Endothelial cell (in vitro differentiated cells): ENCODE data around the gene PSMA2. TPM values are rescaled to one million over a fixed set of nuclear protein-coding genes. Genes with fewer than 3 reads are reported as not detected.

Source experiments
- DNase-seq: peaks from one replicate; pipeline ENCODE4 v3.0.0; 2021; ENCODE audit warnings: low spot score
- H3K27ac Mint-ChIP-seq: one replicate; pipeline ENCODE4 v1.8.0; 2021; ENCODE audit warnings: mixed read lengths, inconsistent platforms; ENCODE audit not compliant: unreplicated experiment
- H3K27me3 Mint-ChIP-seq: one replicate; pipeline ENCODE4 v1.8.0; 2021; ENCODE audit warnings: mild to moderate bottlenecking, moderate library complexity, mixed read lengths, inconsistent platforms; ENCODE audit not compliant: unreplicated experiment
- H3K36me3 Mint-ChIP-seq: one replicate; pipeline ENCODE4 v1.8.0; 2021; ENCODE audit warnings: mild to moderate bottlenecking, low read depth, mixed read lengths, inconsistent platforms; ENCODE audit not compliant: unreplicated experiment
- H3K4me1 Mint-ChIP-seq: one replicate; pipeline ENCODE4 v1.8.0; 2021; ENCODE audit warnings: mild to moderate bottlenecking, mixed read lengths, inconsistent platforms; ENCODE audit not compliant: unreplicated experiment
- H3K4me3 Mint-ChIP-seq: one replicate; pipeline ENCODE4 v1.8.0; 2021; ENCODE audit warnings: mild to moderate bottlenecking, mixed read lengths, inconsistent platforms; ENCODE audit not compliant: unreplicated experiment
- H3K9me3 Mint-ChIP-seq: one replicate; pipeline ENCODE4 v1.8.0; 2021; ENCODE audit warnings: mixed read lengths, inconsistent platforms; ENCODE audit not compliant: unreplicated experiment
- total RNA-seq: library from RNA; stranded (reverse); fragmentation: NEBNext Ultra II Directional; extraction: Animal tissue kit (Norgen Biotek cat#: 25700); gene quantifications from one replicate; pipeline ENCODE4 v1.2.1, GENCODE V29; 2021; ENCODE audit not compliant: unreplicated experiment
- TF ChIP-seq, protein P1 (sequence below): fragments of 200-600 bp; sonication (generic); IDR thresholded peaks from one replicate; pipeline ENCODE4 v1.5.0; 2021; ENCODE audit warnings: antibody characterized with exemption; ENCODE audit not compliant: unreplicated experiment

Gene PSMA2
- total RNA-seq, 1 donor from 2014 or later, result 103 TPM

DNA sequence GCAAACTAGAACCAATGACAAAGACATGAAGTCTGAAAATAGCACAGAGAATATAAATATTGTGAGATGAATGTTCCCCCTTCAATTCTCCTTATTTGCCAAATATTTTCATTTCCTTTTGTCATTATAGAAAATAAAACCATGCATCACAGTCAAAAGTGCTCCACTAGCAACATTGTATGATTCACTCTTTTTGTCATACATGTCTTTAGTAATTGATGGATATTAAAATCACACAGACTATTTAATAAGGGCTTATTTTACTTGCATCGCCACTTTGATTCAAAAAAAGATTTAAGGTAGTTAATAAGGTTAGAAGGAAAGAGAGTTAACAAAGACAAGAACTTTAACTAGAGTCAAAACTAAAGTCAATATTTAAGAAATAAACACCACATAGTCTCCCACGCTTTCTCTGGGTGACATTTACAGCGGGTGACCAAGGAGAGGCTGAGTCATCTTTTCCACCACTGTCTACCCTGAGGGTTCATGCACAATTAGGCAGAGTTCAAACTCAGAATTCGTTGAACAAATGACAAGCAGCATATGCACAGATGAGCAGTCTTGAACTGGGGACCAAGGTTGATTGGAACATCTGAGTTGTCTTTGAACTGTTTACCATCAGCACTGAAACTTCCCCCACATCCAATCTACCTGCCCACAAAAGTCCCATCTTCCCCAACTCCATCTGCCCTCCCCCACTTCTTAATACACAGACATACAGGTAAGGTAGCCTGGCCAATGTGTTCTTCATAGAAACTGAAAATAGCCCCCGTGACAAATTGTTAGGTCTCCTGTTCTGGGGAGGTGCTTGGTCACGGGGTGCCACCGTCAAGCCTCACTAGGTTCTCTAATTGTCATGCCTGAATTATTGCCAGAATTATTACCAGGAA lies 62.6 kb downstream of the PSMA2 start:
- Mint-ChIP-seq H3K9me3 (peaks cover 3% of the 10 kb centered on the region), H3K27me3 (peaks cover 2% of the 10 kb centered on the region), H3K27ac (no peak overlapping the region), H3K36me3 (peaks cover 6% of the 10 kb centered on the region), H3K4me1 (no peaks in the 10 kb centered on the region), H3K4me3 (no peak overlapping the region)
- DNase-seq, result no peak
- TF ChIP-seq, protein P1, sequence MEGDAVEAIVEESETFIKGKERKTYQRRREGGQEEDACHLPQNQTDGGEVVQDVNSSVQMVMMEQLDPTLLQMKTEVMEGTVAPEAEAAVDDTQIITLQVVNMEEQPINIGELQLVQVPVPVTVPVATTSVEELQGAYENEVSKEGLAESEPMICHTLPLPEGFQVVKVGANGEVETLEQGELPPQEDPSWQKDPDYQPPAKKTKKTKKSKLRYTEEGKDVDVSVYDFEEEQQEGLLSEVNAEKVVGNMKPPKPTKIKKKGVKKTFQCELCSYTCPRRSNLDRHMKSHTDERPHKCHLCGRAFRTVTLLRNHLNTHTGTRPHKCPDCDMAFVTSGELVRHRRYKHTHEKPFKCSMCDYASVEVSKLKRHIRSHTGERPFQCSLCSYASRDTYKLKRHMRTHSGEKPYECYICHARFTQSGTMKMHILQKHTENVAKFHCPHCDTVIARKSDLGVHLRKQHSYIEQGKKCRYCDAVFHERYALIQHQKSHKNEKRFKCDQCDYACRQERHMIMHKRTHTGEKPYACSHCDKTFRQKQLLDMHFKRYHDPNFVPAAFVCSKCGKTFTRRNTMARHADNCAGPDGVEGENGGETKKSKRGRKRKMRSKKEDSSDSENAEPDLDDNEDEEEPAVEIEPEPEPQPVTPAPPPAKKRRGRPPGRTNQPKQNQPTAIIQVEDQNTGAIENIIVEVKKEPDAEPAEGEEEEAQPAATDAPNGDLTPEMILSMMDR, result no peak

DNA sequence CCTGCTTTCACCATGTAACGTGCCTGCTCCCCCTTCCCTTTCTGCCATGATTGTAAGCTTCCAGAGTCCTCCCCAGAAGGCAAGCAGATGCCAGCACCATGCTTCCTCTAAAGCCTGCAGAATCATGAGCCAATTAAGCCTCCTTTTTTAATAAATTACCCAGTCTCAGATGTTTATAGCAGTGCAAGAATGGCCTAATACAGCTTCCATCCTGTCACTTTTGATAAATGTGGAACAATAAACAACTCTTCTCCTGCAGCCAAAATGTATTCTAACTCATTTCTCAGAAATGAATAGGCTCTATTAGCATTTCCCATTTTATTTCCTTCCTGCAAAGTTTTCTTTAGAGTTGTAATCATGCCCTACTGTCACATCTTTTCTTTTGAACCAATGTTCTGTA lies 63.5 kb downstream of the PSMA2 start:
- peaks cover 7% of the 10 kb centered on the region for H3K9me3 Mint-ChIP-seq
- no peak overlapping the region for H3K4me3 Mint-ChIP-seq
- no peak overlapping the region for H3K27ac Mint-ChIP-seq
- no peak for DNase-seq
- TF ChIP-seq, protein P1, result no peak
- H3K36me3 Mint-ChIP-seq, result peaks cover 11% of the 10 kb centered on the region
- peaks cover 2% of the 10 kb centered on the region for H3K27me3 Mint-ChIP-seq
- no peaks in the 10 kb centered on the region for H3K4me1 Mint-ChIP-seq

Other genes starting within 250 kb of the PSMA2 start
- gene C7orf25, start 20.1 kb downstream of the PSMA2 start, total RNA-seq, result 5.0 TPM
- 37.2 TPM for gene MRPL32, start 202 bp upstream of the PSMA2 start, total RNA-seq
- gene HECW1, start 180.5 kb upstream of the PSMA2 start, total RNA-seq, result 0.15 TPM